GM18526 (cell line): ENCODE measurements around the gene KYAT1.

Experiments used
- POLR2A ChIP-seq: IDR thresholded peaks from 3 replicates; pipeline ENCODE4 v1.6.1; 2011; ENCODE audit not compliant: insufficient read length; ENCODE audit errors: extremely low read depth

The KYAT1 gene

DNA sequence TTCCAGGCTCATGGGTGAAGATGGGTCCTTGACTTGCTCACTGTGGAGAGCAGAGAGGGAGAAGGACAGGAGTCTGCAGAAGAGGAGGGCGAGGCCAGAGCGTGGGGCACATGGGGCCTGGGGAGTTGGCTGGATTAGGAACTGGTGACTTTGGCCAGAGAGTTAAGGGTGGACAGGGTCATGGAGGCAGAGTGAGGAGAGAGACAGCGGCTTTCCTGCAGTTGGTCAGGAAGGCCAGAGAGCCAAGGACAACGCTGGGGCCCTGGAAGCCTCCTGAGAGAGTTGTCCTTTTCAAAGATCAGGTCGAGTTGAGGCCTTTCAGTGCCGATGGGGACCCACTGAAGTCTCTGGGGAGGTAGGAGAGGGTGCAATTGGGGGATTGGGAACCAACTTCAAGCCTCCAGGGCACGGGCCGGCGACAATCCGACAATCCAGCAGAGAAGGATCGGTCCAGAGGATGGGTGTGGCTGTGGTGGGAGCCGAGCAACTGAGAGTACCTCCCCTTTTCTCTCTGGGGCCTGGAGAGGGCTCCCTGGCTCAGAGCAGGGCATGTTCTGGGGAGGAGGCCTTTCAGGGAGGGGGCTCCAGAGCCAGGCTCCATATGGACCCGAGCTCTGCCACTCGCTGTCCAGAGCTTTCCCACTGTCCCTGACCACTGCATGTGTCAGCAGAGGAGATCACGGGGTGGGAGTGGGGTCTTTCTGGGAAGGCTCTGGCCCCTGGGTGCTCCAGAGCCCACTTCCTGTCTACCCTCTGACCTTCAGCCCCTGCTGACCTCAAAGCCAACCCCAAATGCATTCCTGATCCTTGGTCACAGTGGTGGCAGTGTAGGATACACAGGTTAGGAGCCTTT is 31.5 kb upstream of the KYAT1 start:
- no peak for TF ChIP-seq POLR2A

- TF ChIP-seq POLR2A, result no peak
Measured at GRCh38 chr9:128912270-128912853, 30.6 kb upstream of the KYAT1 start.

- no peak for TF ChIP-seq POLR2A
Measured at GRCh38 chr9:128911529-128912035, 29.8 kb upstream of the KYAT1 start.

- no peak for TF ChIP-seq POLR2A
Measured at GRCh38 chr9:128910906-128911305, 29.2 kb upstream of the KYAT1 start.

- no peak for TF ChIP-seq POLR2A
Measured at GRCh38 chr9:128909859-128910258, 28.1 kb upstream of the KYAT1 start.

GRCh38 chr9:128908372-128908771 is 26.6 kb upstream of the KYAT1 start:
- TF ChIP-seq POLR2A, result no peak

- TF ChIP-seq POLR2A, result no peak
Measured at GRCh38 chr9:128906741-128907140, 25.0 kb upstream of the KYAT1 start.

DNA sequence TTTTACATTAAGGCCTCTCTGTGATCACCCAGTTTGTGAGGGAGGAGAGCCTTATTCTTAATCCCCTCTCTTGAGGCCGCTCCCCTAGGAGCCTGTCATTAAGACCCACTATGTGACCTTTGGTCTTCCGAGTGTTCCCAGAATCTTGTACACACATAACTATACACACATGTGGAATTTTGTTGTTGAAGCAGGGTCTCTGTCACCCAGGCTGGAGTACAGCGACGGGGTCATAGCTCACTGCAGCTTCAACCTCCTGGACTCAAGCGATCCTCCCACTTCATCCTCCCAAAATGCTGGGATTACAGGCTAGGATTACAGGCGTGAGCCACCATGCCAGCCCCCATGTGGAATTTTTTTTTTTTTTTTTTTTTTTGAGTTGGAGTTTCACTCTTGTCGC is 24.2 kb upstream of the KYAT1 start:
- no peak for TF ChIP-seq POLR2A

DNA sequence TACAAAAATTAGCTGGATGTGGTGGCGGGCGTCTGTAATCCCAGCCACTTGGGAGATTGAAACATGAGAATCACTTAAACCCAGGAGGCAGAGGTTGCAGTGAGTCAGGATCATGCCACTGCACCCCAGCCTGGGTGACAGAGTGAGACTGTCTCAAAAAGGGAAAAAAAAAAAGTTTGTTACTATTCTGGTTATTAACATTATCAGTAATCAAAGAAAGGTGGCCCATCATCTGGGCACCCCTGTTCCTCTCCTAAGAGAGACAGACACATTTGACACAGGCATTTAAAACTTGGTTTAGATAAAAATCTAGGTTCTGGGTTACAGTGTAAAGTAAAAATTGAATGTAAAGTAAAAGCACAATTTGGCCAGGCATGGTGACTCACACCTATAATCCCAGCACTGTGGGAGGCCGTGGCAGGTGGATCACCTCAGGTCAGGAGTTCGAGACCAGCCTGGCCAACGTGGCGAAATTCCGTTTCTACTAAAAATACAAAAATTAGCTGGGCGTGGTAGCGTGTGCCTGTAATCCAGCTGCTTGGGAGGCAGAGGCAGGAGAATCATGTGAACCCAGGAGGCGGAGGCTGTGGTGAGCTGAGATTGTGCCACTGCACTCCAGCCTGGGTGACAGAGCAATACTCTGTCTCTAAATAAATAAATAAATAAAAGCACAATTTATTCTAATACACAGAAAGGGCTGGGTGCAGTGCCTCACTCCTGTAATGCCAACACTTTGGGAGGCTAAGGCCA is 22.3 kb upstream of the KYAT1 start:
- TF ChIP-seq POLR2A, result no peak

DNA sequence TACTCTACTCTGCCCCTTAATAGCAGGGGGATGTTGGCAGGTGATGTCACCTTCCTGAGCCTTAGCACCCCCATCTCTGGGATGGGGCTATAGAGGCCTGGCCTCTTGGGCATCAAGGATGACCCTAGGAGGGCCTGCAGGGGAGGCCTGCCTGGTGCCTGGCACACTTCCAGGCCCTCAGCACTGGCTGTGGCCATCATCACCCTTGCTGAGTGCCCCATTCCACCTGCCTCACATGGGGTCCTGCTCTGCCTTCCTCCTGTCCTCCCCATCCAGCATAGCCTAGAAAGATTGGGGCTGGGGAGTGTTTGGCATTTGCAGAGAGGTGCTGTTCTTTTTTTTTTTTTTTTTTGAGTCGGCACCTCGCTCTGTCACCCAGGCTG is 21.3 kb upstream of the KYAT1 start:
- TF ChIP-seq POLR2A, result no peak

GRCh38 chr9:128902351-128903078 is 20.8 kb upstream of the KYAT1 start:
- TF ChIP-seq POLR2A, result peak; percentile 39

DNA sequence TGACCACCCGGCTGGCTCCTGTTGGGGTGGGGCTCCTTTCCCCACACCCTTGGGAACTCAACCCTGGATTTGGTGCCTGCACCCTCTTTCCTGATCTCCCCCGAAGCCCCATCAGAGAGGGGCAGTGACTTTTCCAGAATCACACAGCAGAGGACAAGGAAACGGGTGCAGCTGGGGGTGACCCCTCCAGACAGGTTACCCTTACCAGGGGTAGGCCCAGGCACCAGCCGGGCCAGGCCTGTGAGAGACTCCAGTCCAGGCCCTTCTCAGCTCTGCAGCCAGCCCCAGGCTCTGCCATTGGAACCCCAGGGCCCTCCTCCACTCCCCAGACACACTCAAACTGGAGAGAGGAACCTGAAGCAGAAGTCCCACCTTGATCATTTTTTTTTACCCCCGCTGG is 20.1 kb upstream of the KYAT1 start:
- TF ChIP-seq POLR2A, result no peak

DNA sequence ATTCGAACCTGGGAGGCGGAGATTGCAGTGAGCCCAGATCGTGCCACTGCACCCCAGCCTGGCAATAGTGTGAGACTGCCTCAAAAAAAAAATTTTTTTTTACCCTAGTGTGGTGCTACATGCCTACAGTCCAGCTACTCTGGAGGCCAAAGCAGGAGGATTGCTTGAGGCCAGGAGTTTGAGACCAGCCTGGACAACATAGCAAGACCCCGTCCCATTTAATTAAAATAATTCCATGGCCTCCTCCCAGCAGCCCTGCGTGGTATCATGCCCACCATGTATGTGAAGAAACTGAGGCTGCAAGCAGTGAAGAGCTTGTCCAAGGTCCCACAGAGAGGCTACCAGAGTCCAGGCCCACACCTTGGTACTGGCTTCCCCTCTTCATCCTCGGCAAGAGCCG is 19.6 kb upstream of the KYAT1 start:
- TF ChIP-seq POLR2A, result no peak

DNA sequence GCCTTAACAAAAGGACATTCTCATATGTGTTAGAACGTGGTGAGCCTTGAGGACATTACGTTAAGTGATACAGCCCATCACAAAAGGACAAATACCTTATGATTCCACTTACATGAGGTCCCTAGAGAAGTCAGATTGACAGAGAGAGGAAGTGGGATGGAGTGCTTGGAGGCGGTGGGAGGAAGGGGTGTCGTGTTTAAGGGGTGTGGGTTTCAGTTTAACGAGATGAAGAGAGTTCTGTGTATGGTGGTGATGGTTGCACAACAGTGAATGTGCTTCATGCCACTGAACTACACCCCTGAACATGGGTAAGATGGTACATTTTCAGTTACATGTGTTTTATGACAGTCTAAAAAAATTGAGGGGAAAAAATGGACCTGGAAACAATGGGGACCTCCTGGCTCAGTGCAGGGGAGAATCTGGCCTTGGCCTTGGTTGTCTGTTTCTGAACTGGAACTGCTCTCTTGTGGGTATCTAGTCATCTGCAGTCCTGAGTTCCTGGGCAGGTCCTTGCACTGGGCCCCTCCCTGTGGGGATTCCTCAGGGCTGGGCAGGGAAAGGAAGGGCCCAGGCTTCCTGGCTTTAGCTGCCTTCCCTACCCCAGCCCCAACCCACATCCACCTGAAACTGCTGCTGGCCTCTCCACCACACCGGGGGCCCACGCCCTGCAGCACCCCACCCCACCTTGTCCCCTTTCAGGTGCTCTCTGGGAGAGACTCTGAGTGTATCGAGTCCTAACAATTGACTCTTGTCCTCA is 18.0 kb upstream of the KYAT1 start:
- no peak for TF ChIP-seq POLR2A
